CD14-positive monocyte (primary cell): ENCODE data around the gene AOPEP. TPM values are rescaled to one million over a fixed set of nuclear protein-coding genes. Genes with fewer than 3 reads are reported as not detected.

Experiments used
- DNase-seq, 3 donors: peaks; one replicate each; pipeline ENCODE4 v3.0.0-alpha.2; 2011 to 2022
- H2AFZ ChIP-seq: 2 replicates; pipeline ENCODE4 v1.6.0; 2012; ENCODE audit warnings: mild to moderate bottlenecking, low read depth, low read length, inconsistent platforms; ENCODE audit not compliant: insufficient read depth, poor library complexity, severe bottlenecking
- H3K27ac ChIP-seq, 2 donors: 1 replicate in 1 of 2; 2 replicates in 1 of 2; pipeline ENCODE4 v1.5.1; 2012 to 2013; ENCODE audit warnings: low read length in 2 of 2, control low read depth in 1 of 2, inconsistent platforms in 1 of 2, low read depth in 1 of 2, mild to moderate bottlenecking in 1 of 2
- H3K27me3 ChIP-seq, 2 donors: one replicate each; pipeline versions ENCODE4 v1.6.0 to v1.6.1; 2011 to 2013; ENCODE audit warnings: low read length in 2 of 2; ENCODE audit not compliant: control insufficient read depth in 2 of 2, insufficient read depth in 2 of 2
- H3K36me3 ChIP-seq, 2 donors: replicated peaks in 1 of 2; 1 replicate in 1 of 2; 2 replicates in 1 of 2; pipeline versions ENCODE4 v1.5.1 to v1.6.1; 2012 to 2013; ENCODE audit warnings: low read length in 2 of 2, control low read depth in 1 of 2, inconsistent platforms in 1 of 2, mild to moderate bottlenecking in 1 of 2; ENCODE audit not compliant: insufficient read depth in 2 of 2, control insufficient read depth in 1 of 2
- H3K4me1 ChIP-seq, 2 donors: 1 replicate in 1 of 2; 2 replicates in 1 of 2; pipeline versions ENCODE4 v1.5.1 to v1.6.1; 2012 to 2013; ENCODE audit warnings: low read length in 2 of 2, control low read depth in 1 of 2, inconsistent platforms in 1 of 2, mild to moderate bottlenecking in 1 of 2, moderate library complexity in 1 of 2; ENCODE audit not compliant: insufficient read depth in 2 of 2, control insufficient read depth in 1 of 2
- H3K4me2 ChIP-seq: replicated peaks from 2 replicates; pipeline ENCODE3; 2012; ENCODE audit warnings: low read length, moderate library complexity, mild to moderate bottlenecking; ENCODE audit not compliant: poor library complexity, severe bottlenecking; ENCODE audit errors: extremely low read depth
- H3K4me3 ChIP-seq, 3 experiments: fragments of 200-600 bp in 1 of 3; sonication (generic) in 1 of 3; replicated peaks in 1 of 3; 1 replicate in 2 of 3; 2 replicates in 1 of 3; pipeline ENCODE4 v1.5.1; 2011 to 2013; ENCODE audit warnings: low read length in 3 of 3, mild to moderate bottlenecking in 3 of 3, control low read depth in 2 of 3, low read depth in 2 of 3, inconsistent platforms in 1 of 3, moderate library complexity in 1 of 3
- H3K79me2 ChIP-seq: 2 replicates; pipeline ENCODE4 v1.6.0; 2012; ENCODE audit warnings: mild to moderate bottlenecking, control low read depth, inconsistent platforms, low read length, moderate library complexity; ENCODE audit not compliant: insufficient read depth
- H3K9ac ChIP-seq: 2 replicates; pipeline ENCODE4 v1.6.0; 2017; ENCODE audit warnings: low read length, mild to moderate bottlenecking; ENCODE audit not compliant: insufficient read depth, poor library complexity, severe bottlenecking
- H3K9me3 ChIP-seq, 2 donors: replicated peaks in 1 of 2; 1 replicate in 1 of 2; 2 replicates in 1 of 2; pipeline versions ENCODE4 v1.5.1 to v1.6.1; 2012 to 2013; ENCODE audit warnings: low read length in 2 of 2, control low read depth in 1 of 2; ENCODE audit not compliant: control insufficient read depth in 1 of 2, insufficient read depth in 1 of 2
- H4K20me1 ChIP-seq: 2 replicates; pipeline ENCODE4 v1.6.0; 2012; ENCODE audit warnings: mild to moderate bottlenecking, low read length, control low read depth, moderate library complexity; ENCODE audit not compliant: insufficient read depth
- H3K27ac Mint-ChIP-seq, 7 donors: one replicate each; pipeline ENCODE4 v1.8.0; 2020; ENCODE audit warnings: mild to moderate bottlenecking in 7 of 7, mixed read lengths in 7 of 7, moderate library complexity in 6 of 7, inconsistent platforms in 2 of 7
- H3K27me3 Mint-ChIP-seq, 3 donors: one replicate each; pipeline ENCODE4 v1.8.0; 2021 to 2022; ENCODE audit warnings: low read depth in 3 of 3, mild to moderate bottlenecking in 3 of 3, mixed read lengths in 3 of 3, moderate library complexity in 3 of 3, inconsistent platforms in 1 of 3
- H3K36me3 Mint-ChIP-seq, 2 donors: one replicate each; pipeline ENCODE4 v1.8.0; 2020; ENCODE audit warnings: mixed read lengths in 2 of 2, inconsistent platforms in 1 of 2, mild to moderate bottlenecking in 1 of 2
- H3K4me1 Mint-ChIP-seq: one replicate; pipeline ENCODE4 v1.8.0; 2020; ENCODE audit warnings: mild to moderate bottlenecking, mixed read lengths
- H3K4me3 Mint-ChIP-seq, 2 donors: one replicate each; pipeline ENCODE4 v1.8.0; 2020; ENCODE audit warnings: mild to moderate bottlenecking in 2 of 2, mixed read lengths in 2 of 2, moderate library complexity in 1 of 2
- H3K9me3 Mint-ChIP-seq, 7 donors: one replicate each; pipeline ENCODE4 v1.8.0; 2020 to 2022; ENCODE audit warnings: mixed read lengths in 7 of 7, mild to moderate bottlenecking in 6 of 7, moderate library complexity in 6 of 7, inconsistent platforms in 2 of 7
- CTCF ChIP-seq: fragments of 200-600 bp; IDR thresholded peaks from one replicate; pipeline ENCODE4 v1.8.0; 2022; ENCODE audit warnings: antibody characterized with exemption, mild to moderate bottlenecking
- WGBS: methylation state at CpG from one replicate; pipeline ENCODE4 v1.1.5; 2013; ENCODE audit warnings: missing lambda C conversion rate; ENCODE audit not compliant: insufficient coverage; 5-methylcytosine and 5-hydroxymethylcytosine counted together
- intact Hi-C, 2 donors: fragments of 100-400 bp; cut with micrococcal nuclease; formaldehyde crosslinking; loops; one replicate each; pipeline versions ENCODE4 v1.15.0 to v1.15.1; 2023
- polyA plus RNA-seq, 3 donors: library from polyadenylated mRNA; depleted of rRNA in 1 of 3; unstranded in 2 of 3; stranded (reverse) in 1 of 3; fragments of 300-500 nt in 2 of 3; fragments of >200 nt in 1 of 3; fragmentation: Illumina TruSeq in 2 of 3; gene quantifications; 1 replicate in 2 of 3; 2 replicates in 1 of 3; pipeline ENCODE4 v1.2.3, GENCODE V29; 2012 to 2021

AOPEP gene
- polyA plus RNA-seq, 3 donors = 3.0 to 4.1 (median 3.1) TPM

GRCh38 chr9:94761481-94761880 is 35.0 kb downstream of the AOPEP start:
- no CpG with 5 or more reads among the region's 4 CpGs for WGBS
- H3K4me2 ChIP-seq = no peak overlapping the region
- no peaks in the 10 kb centered on the region for H3K9me3 ChIP-seq
- Mint-ChIP-seq H3K4me3 (no peak overlapping the region), H3K4me1 (peaks cover 8% of the 10 kb centered on the region), H3K27me3 (no peaks in the 10 kb centered on the region), H3K9me3 (no peaks in the 10 kb centered on the region), H3K27ac (peak overlapping the region in 1 of 7 donors; percentile 40), H3K36me3 (peaks cover 9 to 14% of the 10 kb centered on the region in 2 donors)
- no peaks in the 10 kb centered on the region for H4K20me1 ChIP-seq
- H2AFZ ChIP-seq = no peak overlapping the region
- intact Hi-C loops = no loop called here
- no peaks in the 10 kb centered on the region for H3K27me3 ChIP-seq
- no peak for DNase-seq
- no peak for TF ChIP-seq CTCF
- H3K36me3 ChIP-seq = peaks cover 5 to 19% of the 10 kb centered on the region in 2 donors
- no peak overlapping the region for H3K9ac ChIP-seq
- peaks cover 3 to 5% of the 10 kb centered on the region in 2 donors for H3K4me1 ChIP-seq
- no peak overlapping the region for H3K27ac ChIP-seq
- H3K4me3 ChIP-seq = no peak overlapping the region
- no peaks in the 10 kb centered on the region for H3K79me2 ChIP-seq

DNA sequence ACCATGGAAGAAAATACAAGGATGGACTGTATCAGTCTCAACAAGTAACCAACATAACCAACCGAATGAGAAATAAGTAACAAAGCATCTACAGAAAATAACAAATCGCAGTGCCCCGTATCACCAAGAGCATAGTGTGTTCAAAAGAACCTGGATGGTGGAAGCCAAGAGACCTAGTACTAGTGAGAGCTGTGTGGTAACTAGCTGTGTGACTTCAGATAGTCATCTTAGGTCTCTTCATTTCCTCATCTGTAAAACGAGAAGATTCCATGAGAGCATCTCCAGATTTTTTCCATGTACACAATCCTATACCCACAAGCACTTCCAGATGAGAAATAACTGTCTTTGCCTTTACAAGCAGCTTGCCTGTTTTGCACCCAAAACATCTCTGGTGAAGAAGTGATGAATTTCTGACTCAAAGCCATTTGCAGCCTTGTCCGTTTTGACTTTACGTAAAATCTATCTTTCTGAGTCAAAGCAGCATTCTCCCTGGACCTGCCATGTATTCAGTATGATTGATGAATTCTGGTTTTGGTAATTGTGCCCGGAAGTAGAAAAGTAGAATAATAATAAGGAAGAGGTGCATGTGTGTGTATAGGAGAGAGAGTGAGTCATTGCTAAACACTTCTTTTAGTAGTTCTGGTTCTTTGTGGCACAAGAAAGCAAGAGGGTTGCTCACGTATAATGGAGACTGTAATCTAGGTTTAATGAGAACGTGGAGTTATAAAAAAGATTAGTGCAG is 41.0 kb downstream of the AOPEP start:
- intact Hi-C loops = no loop called here
- H4K20me1 ChIP-seq = no peaks in the 10 kb centered on the region
- H3K4me2 ChIP-seq = no peak overlapping the region
- no peak overlapping the region for H3K9ac ChIP-seq
- no peak overlapping the region for H3K4me3 Mint-ChIP-seq
- H3K27me3 Mint-ChIP-seq = peaks cover 0 to 2% (median 0%) of the 10 kb centered on the region in 3 donors
- no peak overlapping the region for H3K27ac ChIP-seq
- no peak overlapping the region for H3K4me3 ChIP-seq
- WGBS = 96% methylated on average over 7 of the region's 9 CpGs
- H3K27me3 ChIP-seq = no peaks in the 10 kb centered on the region
- no peaks in the 10 kb centered on the region for H3K9me3 ChIP-seq
- H3K4me1 Mint-ChIP-seq = no peaks in the 10 kb centered on the region
- H3K36me3 Mint-ChIP-seq = peaks cover 4 to 14% of the 10 kb centered on the region in 2 donors
- peaks cover 0 to 2% (median 0%) of the 10 kb centered on the region in 7 donors for H3K9me3 Mint-ChIP-seq
- no peak overlapping the region for H2AFZ ChIP-seq
- H3K27ac Mint-ChIP-seq = no peak overlapping the region
- no peak for TF ChIP-seq CTCF
- no peaks in the 10 kb centered on the region for H3K79me2 ChIP-seq
- no peak for DNase-seq
- H3K4me1 ChIP-seq = no peaks in the 10 kb centered on the region
- no peaks in the 10 kb centered on the region for H3K36me3 ChIP-seq
